Retinal pigment epithelial cell (primary cell): ENCODE data around the gene ACTR3.

Experiments used
- DNase-seq: peaks from one replicate; pipeline ENCODE4 v3.0.0-alpha.2; 2010; ENCODE audit warnings: low read depth
- H3K4me3 ChIP-seq: 2 replicates; pipeline ENCODE4 v1.5.1; 2011; ENCODE audit warnings: mild to moderate bottlenecking, low read length, control low read depth, moderate library complexity
- CTCF ChIP-seq: conservative IDR thresholded peaks from 2 replicates; pipeline ENCODE4 v1.5.1; 2011; ENCODE audit warnings: low read depth, low read length, control low read depth, inconsistent platforms

Gene ACTR3

GRCh38 chr2:113848758-113849415 lies 41.0 kb upstream of the ACTR3 start:
- H3K4me3 ChIP-seq: no peak overlapping the region
- TF ChIP-seq CTCF: no peak
- no peak for DNase-seq

GRCh38 chr2:113850687-113851086 lies 39.2 kb upstream of the ACTR3 start:
- TF ChIP-seq CTCF: no peak
- no peak for DNase-seq

GRCh38 chr2:113851640-113852039 lies 38.2 kb upstream of the ACTR3 start:
- no peak for TF ChIP-seq CTCF
- no peak for DNase-seq

More at GRCh38 chr2:113850687-113851086, 39.2 kb upstream of the ACTR3 start:
- no peak overlapping the region for H3K4me3 ChIP-seq

GRCh38 chr2:113854208-113854607 lies 35.7 kb upstream of the ACTR3 start:
- H3K4me3 ChIP-seq: no peak overlapping the region
- TF ChIP-seq CTCF: no peak
- DNase-seq: no peak

More at GRCh38 chr2:113851640-113852039, 38.2 kb upstream of the ACTR3 start:
- no peak overlapping the region for H3K4me3 ChIP-seq

GRCh38 chr2:113854970-113855740 lies 34.7 kb upstream of the ACTR3 start:
- TF ChIP-seq CTCF: no peak
- no peak for DNase-seq
- no peak overlapping the region for H3K4me3 ChIP-seq

GRCh38 chr2:113857464-113857863 lies 32.4 kb upstream of the ACTR3 start:
- no peak for TF ChIP-seq CTCF
- H3K4me3 ChIP-seq: no peak overlapping the region
- DNase-seq: no peak

- no peak for TF ChIP-seq CTCF
- DNase-seq: no peak
- no peak overlapping the region for H3K4me3 ChIP-seq
Measured at GRCh38 chr2:113858764-113859163, 31.1 kb upstream of the ACTR3 start.
